ENCODE results near the gene RNF217. TPM values are rescaled to one million over a fixed set of nuclear protein-coding genes. Genes with fewer than 3 reads are reported as not detected.

Gene RNF217
- total and polyA plus RNA-seq, 2 of the 13 experiments (the other 11 are each of a cell fraction or from before 2014, with no cell fraction given): 2.2 to 2.4 TPM

- Histone ChIP-seq H3K9me3 (ENCODE audit: low read length) (no peaks in the 10 kb centered on the region), H3K4me1 (ENCODE audit: insufficient read depth, low read length) (no peaks in the 10 kb centered on the region), H3K36me3 (replicated peaks in 1 of 2; ENCODE audit: control insufficient read depth in 1 of 2, insufficient read depth in 2 of 2, low read length in 2 of 2) (no peaks in the 10 kb centered on the region), H3K9ac (ENCODE audit: insufficient read depth, low read depth, low read length) (no peak overlapping the region), H3K4me3 (replicated peaks in 1 of 3; ENCODE audit: insufficient read depth in 1 of 3, low read depth in 2 of 3, low read length in 3 of 3) (no peak overlapping the region), H3K27me3 (ENCODE audit: control insufficient read depth in 1 of 2, insufficient read depth in 2 of 2, low read length in 2 of 2) (no peaks in the 10 kb centered on the region), H3K27ac (ENCODE audit: extremely low read length, insufficient read depth, low read length) (no peak overlapping the region), H3K4me2 (ENCODE audit: low read depth, low read length) (no peak overlapping the region), H4K20me1 (ENCODE audit: insufficient read depth, low read length) (no peaks in the 10 kb centered on the region), H2AFZ (ENCODE audit: low read length) (no peak overlapping the region), H3K79me2 (ENCODE audit: insufficient read depth, low read length) (no peaks in the 10 kb centered on the region)
- no peak for TF ChIP-seq ZFAT (CRISPR knock-in tag; conservative IDR thresholded peaks at IDR 0.05)
- TF ChIP-seq KDM5B (CRISPR knock-in tag; IDR thresholded peaks at IDR 0.05; ENCODE audit: borderline replicate concordance): no peak
- TF ChIP-seq, protein P1, sequence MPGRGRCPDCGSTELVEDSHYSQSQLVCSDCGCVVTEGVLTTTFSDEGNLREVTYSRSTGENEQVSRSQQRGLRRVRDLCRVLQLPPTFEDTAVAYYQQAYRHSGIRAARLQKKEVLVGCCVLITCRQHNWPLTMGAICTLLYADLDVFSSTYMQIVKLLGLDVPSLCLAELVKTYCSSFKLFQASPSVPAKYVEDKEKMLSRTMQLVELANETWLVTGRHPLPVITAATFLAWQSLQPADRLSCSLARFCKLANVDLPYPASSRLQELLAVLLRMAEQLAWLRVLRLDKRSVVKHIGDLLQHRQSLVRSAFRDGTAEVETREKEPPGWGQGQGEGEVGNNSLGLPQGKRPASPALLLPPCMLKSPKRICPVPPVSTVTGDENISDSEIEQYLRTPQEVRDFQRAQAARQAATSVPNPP (CRISPR knock-in tag; IDR thresholded peaks at IDR 0.05): no peak
- no peak for TF ChIP-seq ZKSCAN8 (CRISPR knock-in tag; IDR thresholded peaks at IDR 0.05; ENCODE audit: borderline replicate concordance)
- no peak for TF ChIP-seq SMARCC2 (IDR thresholded peaks at IDR 0.05)
- no peak for TF ChIP-seq CREM (IDR thresholded peaks at IDR 0.05)
- no peak for TF ChIP-seq CREM (CRISPR knock-in tag; IDR thresholded peaks at IDR 0.05)
- no peak for TF ChIP-seq DZIP1 (CRISPR knock-in tag; IDR thresholded peaks at IDR 0.05)
- no peak for TF ChIP-seq MBNL3 (CRISPR knock-in tag; conservative IDR thresholded peaks at IDR 0.05)
- no peak for TF ChIP-seq NR2F1 (CRISPR knock-in tag; IDR thresholded peaks at IDR 0.05)
- no peak for TF ChIP-seq TGIF2 (CRISPR knock-in tag; IDR thresholded peaks at IDR 0.05)
- no peak for TF ChIP-seq CEBPB (IDR thresholded peaks at IDR 0.05; ENCODE audit: borderline replicate concordance, low read depth, low read length)
- TF ChIP-seq KLF11 (CRISPR knock-in tag; IDR thresholded peaks at IDR 0.05): no peak
- no peak for TF ChIP-seq ZNF281 (CRISPR knock-in tag; IDR thresholded peaks at IDR 0.05; ENCODE audit: borderline replicate concordance)
- no peak for TF ChIP-seq ZNF83 (CRISPR knock-in tag; IDR thresholded peaks at IDR 0.05; ENCODE audit: borderline replicate concordance)
- TF ChIP-seq ZNF572 (CRISPR knock-in tag; IDR thresholded peaks at IDR 0.05): no peak
- TF ChIP-seq, protein P2, sequence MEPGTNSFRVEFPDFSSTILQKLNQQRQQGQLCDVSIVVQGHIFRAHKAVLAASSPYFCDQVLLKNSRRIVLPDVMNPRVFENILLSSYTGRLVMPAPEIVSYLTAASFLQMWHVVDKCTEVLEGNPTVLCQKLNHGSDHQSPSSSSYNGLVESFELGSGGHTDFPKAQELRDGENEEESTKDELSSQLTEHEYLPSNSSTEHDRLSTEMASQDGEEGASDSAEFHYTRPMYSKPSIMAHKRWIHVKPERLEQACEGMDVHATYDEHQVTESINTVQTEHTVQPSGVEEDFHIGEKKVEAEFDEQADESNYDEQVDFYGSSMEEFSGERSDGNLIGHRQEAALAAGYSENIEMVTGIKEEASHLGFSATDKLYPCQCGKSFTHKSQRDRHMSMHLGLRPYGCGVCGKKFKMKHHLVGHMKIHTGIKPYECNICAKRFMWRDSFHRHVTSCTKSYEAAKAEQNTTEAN (CRISPR knock-in tag; conservative IDR thresholded peaks at IDR 0.05): no peak
- TF ChIP-seq KLF15 (CRISPR knock-in tag; IDR thresholded peaks at IDR 0.05; ENCODE audit: borderline replicate concordance): no peak
- FAIRE-seq (no peak), DNase-seq (ENCODE audit: low spot score) (no peak), ATAC-seq (no peak)
- ChIA-PET POLR2A (no interaction called here), CTCF (ENCODE audit: low intra/inter-chr PET ratio, low total read pairs) (no interaction called here)
- 50% methylated on average over 4 of the region's 4 CpGs for WGBS (ENCODE audit: low lambda C conversion rate)
- no TSS peak for BruUV-seq (replicated peaks)
- intact Hi-C loops (cut with micrococcal nuclease; ENCODE audit: unreplicated experiment) (no loop called here), in situ Hi-C loops (cut with HindIII; ENCODE audit: extremely low pct_ligation_motif_present, low pct_unique_long_range_greater_than_20kb) (no loop called here)
Measured at GRCh38 chr6:125050663-125051318, 88.6 kb downstream of the RNF217 start.

Data from HepG2 (cell line).